Measurements from ENCODE around the gene KCNJ11.

The KCNJ11 gene

GRCh38 chr11:17353821-17354600 is 34.4 kb downstream of the KCNJ11 start:
- DNase-seq: peak; percentile 39

GRCh38 chr11:17352950-17353820 is 35.3 kb downstream of the KCNJ11 start:
- peak; percentile 80 for DNase-seq

GRCh38 chr11:17351510-17352176 is 36.8 kb downstream of the KCNJ11 start, which contains the start of gene NCR3LG1:
Gene NCR3LG1, plus strand, starts transcription at chr11:17351800. Its CDS starts 170 bp downstream, at chr11:17351970.
- peak; percentile 38 for DNase-seq

GRCh38 chr11:17351172-17351509 is 37.3 kb downstream of the KCNJ11 start:
- no peak for DNase-seq

- DNase-seq: no peak
These were observed 37.8 kb downstream of the KCNJ11 start for GRCh38 chr11:17350455-17351171.

- no peak for DNase-seq
These were observed 40.8 kb downstream of the KCNJ11 start for GRCh38 chr11:17347676-17348075.

- no peak for DNase-seq
These were observed 44.6 kb downstream of the KCNJ11 start for GRCh38 chr11:17343907-17344306.

- no peak for DNase-seq
These were observed 45.2 kb downstream of the KCNJ11 start for GRCh38 chr11:17343257-17343656.
